Measurements from ENCODE around the gene RSPH6A. TPM values are rescaled to one million over a fixed set of nuclear protein-coding genes. Genes with fewer than 3 reads are reported as not detected.

RSPH6A gene
- total and polyA plus RNA-seq, 2 of the 13 experiments (the other 11 are each of a cell fraction or from before 2014, with no cell fraction given) = 0.07 TPM; not detected in 1

- TF ChIP-seq ARID4A (CRISPR knock-in tag; IDR thresholded peaks at IDR 0.05; ENCODE audit: borderline replicate concordance) (peak; percentile 63; the same call in 1 of the 2 replicates), ZNF781 (CRISPR knock-in tag; IDR thresholded peaks at IDR 0.05; ENCODE audit: borderline replicate concordance, not compliant biosample characterization) (peak; percentile 60), ZNF619 (CRISPR knock-in tag; IDR thresholded peaks at IDR 0.05) (no peak), ZNF12 (CRISPR knock-in tag; IDR thresholded peaks at IDR 0.05) (no peak), THAP11 (CRISPR knock-in tag; IDR thresholded peaks at IDR 0.05) (peak; percentile 51), POLR2AphosphoS2 (IDR thresholded peaks at IDR 0.05; ENCODE audit: low read depth, low read length) (no peak), CREB3 (CRISPR knock-in tag; IDR thresholded peaks at IDR 0.05) (peak; percentile 71; the same call in 1 of the 2 replicates), TCF12 (IDR thresholded peaks at IDR 0.05) (no peak), TCF12 (CRISPR knock-in tag; IDR thresholded peaks at IDR 0.05) (no peak)
- TF ChIP-seq, protein P1, sequence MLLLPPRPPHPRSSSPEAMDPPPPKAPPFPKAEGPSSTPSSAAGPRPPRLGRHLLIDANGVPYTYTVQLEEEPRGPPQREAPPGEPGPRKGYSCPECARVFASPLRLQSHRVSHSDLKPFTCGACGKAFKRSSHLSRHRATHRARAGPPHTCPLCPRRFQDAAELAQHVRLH (CRISPR knock-in tag; IDR thresholded peaks at IDR 0.05; ENCODE audit: borderline replicate concordance, low read depth) = 0 out of 2 replicates have a peak, but pooled peaks have one; percentile 8
- TF ChIP-seq, protein P2, sequence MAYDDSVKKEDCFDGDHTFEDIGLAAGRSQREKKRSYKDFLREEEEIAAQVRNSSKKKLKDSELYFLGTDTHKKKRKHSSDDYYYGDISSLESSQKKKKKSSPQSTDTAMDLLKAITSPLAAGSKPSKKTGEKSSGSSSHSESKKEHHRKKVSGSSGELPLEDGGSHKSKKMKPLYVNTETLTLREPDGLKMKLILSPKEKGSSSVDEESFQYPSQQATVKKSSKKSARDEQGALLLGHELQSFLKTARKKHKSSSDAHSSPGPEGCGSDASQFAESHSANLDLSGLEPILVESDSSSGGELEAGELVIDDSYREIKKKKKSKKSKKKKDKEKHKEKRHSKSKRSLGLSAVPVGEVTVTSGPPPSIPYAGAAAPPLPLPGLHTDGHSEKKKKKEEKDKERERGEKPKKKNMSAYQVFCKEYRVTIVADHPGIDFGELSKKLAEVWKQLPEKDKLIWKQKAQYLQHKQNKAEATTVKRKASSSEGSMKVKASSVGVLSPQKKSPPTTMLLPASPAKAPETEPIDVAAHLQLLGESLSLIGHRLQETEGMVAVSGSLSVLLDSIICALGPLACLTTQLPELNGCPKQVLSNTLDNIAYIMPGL (CRISPR knock-in tag; IDR thresholded peaks at IDR 0.05; ENCODE audit: borderline replicate concordance in 1 of 2, low read depth in 1 of 2) = peak in 1 of 2 experiments; percentile 47; a peak in 3 of 4 replicates
- TF ChIP-seq, protein P3, sequence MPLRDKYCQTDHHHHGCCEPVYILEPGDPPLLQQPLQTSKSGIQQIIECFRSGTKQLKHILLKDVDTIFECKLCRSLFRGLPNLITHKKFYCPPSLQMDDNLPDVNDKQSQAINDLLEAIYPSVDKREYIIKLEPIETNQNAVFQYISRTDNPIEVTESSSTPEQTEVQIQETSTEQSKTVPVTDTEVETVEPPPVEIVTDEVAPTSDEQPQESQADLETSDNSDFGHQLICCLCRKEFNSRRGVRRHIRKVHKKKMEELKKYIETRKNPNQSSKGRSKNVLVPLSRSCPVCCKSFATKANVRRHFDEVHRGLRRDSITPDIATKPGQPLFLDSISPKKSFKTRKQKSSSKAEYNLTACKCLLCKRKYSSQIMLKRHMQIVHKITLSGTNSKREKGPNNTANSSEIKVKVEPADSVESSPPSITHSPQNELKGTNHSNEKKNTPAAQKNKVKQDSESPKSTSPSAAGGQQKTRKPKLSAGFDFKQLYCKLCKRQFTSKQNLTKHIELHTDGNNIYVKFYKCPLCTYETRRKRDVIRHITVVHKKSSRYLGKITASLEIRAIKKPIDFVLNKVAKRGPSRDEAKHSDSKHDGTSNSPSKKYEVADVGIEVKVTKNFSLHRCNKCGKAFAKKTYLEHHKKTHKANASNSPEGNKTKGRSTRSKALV (CRISPR knock-in tag; IDR thresholded peaks at IDR 0.05) = peak; percentile 95
- TF ChIP-seq, protein P4, sequence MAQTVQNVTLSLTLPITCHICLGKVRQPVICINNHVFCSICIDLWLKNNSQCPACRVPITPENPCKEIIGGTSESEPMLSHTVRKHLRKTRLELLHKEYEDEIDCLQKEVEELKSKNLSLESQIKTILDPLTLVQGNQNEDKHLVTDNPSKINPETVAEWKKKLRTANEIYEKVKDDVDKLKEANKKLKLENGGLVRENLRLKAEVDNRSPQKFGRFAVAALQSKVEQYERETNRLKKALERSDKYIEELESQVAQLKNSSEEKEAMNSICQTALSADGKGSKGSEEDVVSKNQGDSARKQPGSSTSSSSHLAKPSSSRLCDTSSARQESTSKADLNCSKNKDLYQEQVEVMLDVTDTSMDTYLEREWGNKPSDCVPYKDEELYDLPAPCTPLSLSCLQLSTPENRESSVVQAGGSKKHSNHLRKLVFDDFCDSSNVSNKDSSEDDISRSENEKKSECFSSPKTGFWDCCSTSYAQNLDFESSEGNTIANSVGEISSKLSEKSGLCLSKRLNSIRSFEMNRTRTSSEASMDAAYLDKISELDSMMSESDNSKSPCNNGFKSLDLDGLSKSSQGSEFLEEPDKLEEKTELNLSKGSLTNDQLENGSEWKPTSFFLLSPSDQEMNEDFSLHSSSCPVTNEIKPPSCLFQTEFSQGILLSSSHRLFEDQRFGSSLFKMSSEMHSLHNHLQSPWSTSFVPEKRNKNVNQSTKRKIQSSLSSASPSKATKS (CRISPR knock-in tag; IDR thresholded peaks at IDR 0.05) = 0 out of 2 replicates have a peak, but pooled peaks have one; percentile 42
- TF ChIP-seq, protein P5, sequence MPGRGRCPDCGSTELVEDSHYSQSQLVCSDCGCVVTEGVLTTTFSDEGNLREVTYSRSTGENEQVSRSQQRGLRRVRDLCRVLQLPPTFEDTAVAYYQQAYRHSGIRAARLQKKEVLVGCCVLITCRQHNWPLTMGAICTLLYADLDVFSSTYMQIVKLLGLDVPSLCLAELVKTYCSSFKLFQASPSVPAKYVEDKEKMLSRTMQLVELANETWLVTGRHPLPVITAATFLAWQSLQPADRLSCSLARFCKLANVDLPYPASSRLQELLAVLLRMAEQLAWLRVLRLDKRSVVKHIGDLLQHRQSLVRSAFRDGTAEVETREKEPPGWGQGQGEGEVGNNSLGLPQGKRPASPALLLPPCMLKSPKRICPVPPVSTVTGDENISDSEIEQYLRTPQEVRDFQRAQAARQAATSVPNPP (CRISPR knock-in tag; IDR thresholded peaks at IDR 0.05) = no peak
These were observed 47.0 kb downstream of the RSPH6A start (continued) for GRCh38 chr19:45767881-45768654.

Measured in HepG2 (cell line).